K562 (cell line): Measurements from ENCODE around the gene MCEE. TPM values are rescaled to one million over a fixed set of nuclear protein-coding genes. Genes with fewer than 3 reads are reported as not detected.
A peak's percentile ranks its signal among the peaks of the same experiment; 100 is the strongest.

Experiments used
- CAMTA2 ChIP-seq: fragments of 250-450 bp; sonication (Bioruptor Pico); conservative IDR thresholded peaks from 2 replicates; pipeline ENCODE4 v1.5.1; 2022
- CBFB ChIP-seq: sonication (generic); formaldehyde crosslinking; IDR thresholded peaks from 2 replicates; pipeline ENCODE4 v1.4.0; 2020; ENCODE audit warnings: mild to moderate bottlenecking, missing genetic modification reagents
- CC2D1A ChIP-seq: fragments of 450-650 bp; IDR thresholded peaks from 2 replicates; pipeline ENCODE4 v1.6.1; 2017; ENCODE audit warnings: mild to moderate bottlenecking
- DIDO1 ChIP-seq: fragments of 450-650 bp; IDR thresholded peaks from 2 replicates; pipeline ENCODE4 v1.6.1; 2016; ENCODE audit warnings: low read depth, missing biosample characterization, missing genetic modification characterization
- DPF2 ChIP-seq: fragments of 450-650 bp; IDR thresholded peaks from 2 replicates; pipeline ENCODE4 v1.6.1; 2016
- FOXA3 ChIP-seq, 2 experiments: fragments of 450-650 bp in 1 of 2; sonication (generic) in 1 of 2; formaldehyde crosslinking; IDR thresholded peaks in 1 of 2; conservative IDR thresholded peaks in 1 of 2; 2 replicates each; pipeline versions ENCODE4 v1.4.0 to v1.8.0; 2020 to 2022; ENCODE audit warnings: mild to moderate bottlenecking in 2 of 2, missing genetic modification reagents in 1 of 2
- JUNB ChIP-seq: fragments of 450-650 bp; formaldehyde crosslinking; conservative IDR thresholded peaks from 2 replicates; pipeline ENCODE4 v1.4.0; 2020; ENCODE audit warnings: mild to moderate bottlenecking
- KAT8 ChIP-seq: fragments of 450-650 bp; IDR thresholded peaks from 2 replicates; pipeline ENCODE4 v1.6.1; 2016; ENCODE audit warnings: low read depth, mild to moderate bottlenecking
- MTA3 ChIP-seq: fragments of 450-650 bp; formaldehyde crosslinking; IDR thresholded peaks from 2 replicates; pipeline ENCODE4 v1.6.1; 2017; ENCODE audit warnings: mild to moderate bottlenecking, borderline replicate concordance
- NBN ChIP-seq: fragments of 450-650 bp; IDR thresholded peaks from 2 replicates; pipeline ENCODE4 v1.6.1; 2016; ENCODE audit warnings: low read depth, mild to moderate bottlenecking
- NCOA1 ChIP-seq: fragments of 450-650 bp; IDR thresholded peaks from 2 replicates; pipeline ENCODE4 v1.6.1; 2016; ENCODE audit warnings: low read depth
- PHF21A ChIP-seq: fragments of 450-650 bp; IDR thresholded peaks from 2 replicates; pipeline ENCODE4 v1.6.1; 2017; ENCODE audit warnings: low read depth, borderline replicate concordance
- POLR3A ChIP-seq: IDR thresholded peaks from 2 replicates; pipeline ENCODE4 v1.6.1; 2011; ENCODE audit warnings: borderline replicate concordance, mild to moderate bottlenecking, moderate library complexity; ENCODE audit not compliant: insufficient read length, insufficient read depth; ENCODE audit errors: extremely low read depth
- RUNX1 ChIP-seq: sonication (generic); IDR thresholded peaks from 2 replicates; pipeline ENCODE4 v1.6.1; 2016; ENCODE audit warnings: antibody characterized with exemption, low read depth
- SMAD4 ChIP-seq: fragments of 250-450 bp; sonication (Bioruptor Pico); conservative IDR thresholded peaks from 2 replicates; pipeline ENCODE4 v1.8.0; 2021; ENCODE audit warnings: inconsistent platforms, mild to moderate bottlenecking, moderate library complexity
- XRCC4 ChIP-seq: IDR thresholded peaks from one replicate; pipeline ENCODE4 v1.6.1; 2011; ENCODE audit not compliant: insufficient read depth, insufficient read length; ENCODE audit errors: extremely low read depth
- ZNF134 ChIP-seq: fragments of 250-450 bp; sonication (Bioruptor Pico); conservative IDR thresholded peaks from 2 replicates; pipeline ENCODE4 v1.4.0; 2020
- ZNF311 ChIP-seq: fragments of 250-450 bp; sonication (Bioruptor Pico); IDR thresholded peaks from 2 replicates; pipeline ENCODE4 v1.4.0; 2020; ENCODE audit warnings: mild to moderate bottlenecking, moderate library complexity
- ZNF316 ChIP-seq: fragments of 450-650 bp; IDR thresholded peaks from 2 replicates; pipeline ENCODE4 v1.6.1; 2016
- polyA plus RNA-seq, 8 experiments: library from polyadenylated mRNA; depleted of rRNA in 4 of 8; stranded (reverse) in 5 of 8; unstranded in 3 of 8; fragments of >200 nt; fragmentation: Nextera tagmentation in 2 of 8; fragmentation: Illumina TruSeq in 1 of 8; extraction: Ambion mirVana in 2 of 8; extraction: Trizol in 1 of 8; gene quantifications; 2 replicates each; pipeline versions ENCODE4 v1.2.1 to v1.2.3, GENCODE V29; 2011 to 2014; ENCODE audit warnings: inconsistent platforms in 1 of 8, missing spikeins in 1 of 8
- total RNA-seq, 7 experiments: library from RNA; depleted of rRNA in 6 of 7; stranded (reverse); fragments of >200 nt in 6 of 7; fragmentation: Illumina TruSeq in 2 of 7; extraction: Trizol in 2 of 7; gene quantifications; 2 replicates each; pipeline versions ENCODE4 v1.2.1 to v1.2.3, GENCODE V29; 2011 to 2021; ENCODE audit warnings: low replicate concordance in 1 of 7
- TF ChIP-seq, protein P1 (sequence below): sonication (generic); formaldehyde crosslinking; IDR thresholded peaks from 2 replicates; pipeline ENCODE4 v1.8.0; 2022; ENCODE audit warnings: mild to moderate bottlenecking, missing genetic modification reagents
- TF ChIP-seq, protein P2 (sequence below): IDR thresholded peaks from 2 replicates; pipeline ENCODE4 v1.6.1; 2016; ENCODE audit warnings: missing genetic modification characterization, missing compliant biosample characterization
- TF ChIP-seq, protein P3 (sequence below): fragments of 250-450 bp; sonication (Bioruptor Pico); IDR thresholded peaks from 2 replicates; pipeline ENCODE4 v1.8.0; 2021; ENCODE audit warnings: moderate library complexity, mild to moderate bottlenecking, inconsistent platforms
- TF ChIP-seq, protein P4 (sequence below): conservative IDR thresholded peaks from 2 replicates; pipeline ENCODE4 v1.6.1; 2011; ENCODE audit warnings: low read depth, mild to moderate bottlenecking, low read length; ENCODE audit not compliant: control insufficient read depth
- TF ChIP-seq, protein P5 (sequence below): sonication (generic); formaldehyde crosslinking; IDR thresholded peaks from 2 replicates; pipeline ENCODE4 v1.8.1; 2023; ENCODE audit warnings: mild to moderate bottlenecking, missing genetic modification reagents

Gene MCEE
- total and polyA plus RNA-seq, 9 of the 15 experiments (the other 6 are each of a cell fraction or from before 2014, with no cell fraction given): 15.6 to 49.1 (median 24.5) TPM

DNA sequence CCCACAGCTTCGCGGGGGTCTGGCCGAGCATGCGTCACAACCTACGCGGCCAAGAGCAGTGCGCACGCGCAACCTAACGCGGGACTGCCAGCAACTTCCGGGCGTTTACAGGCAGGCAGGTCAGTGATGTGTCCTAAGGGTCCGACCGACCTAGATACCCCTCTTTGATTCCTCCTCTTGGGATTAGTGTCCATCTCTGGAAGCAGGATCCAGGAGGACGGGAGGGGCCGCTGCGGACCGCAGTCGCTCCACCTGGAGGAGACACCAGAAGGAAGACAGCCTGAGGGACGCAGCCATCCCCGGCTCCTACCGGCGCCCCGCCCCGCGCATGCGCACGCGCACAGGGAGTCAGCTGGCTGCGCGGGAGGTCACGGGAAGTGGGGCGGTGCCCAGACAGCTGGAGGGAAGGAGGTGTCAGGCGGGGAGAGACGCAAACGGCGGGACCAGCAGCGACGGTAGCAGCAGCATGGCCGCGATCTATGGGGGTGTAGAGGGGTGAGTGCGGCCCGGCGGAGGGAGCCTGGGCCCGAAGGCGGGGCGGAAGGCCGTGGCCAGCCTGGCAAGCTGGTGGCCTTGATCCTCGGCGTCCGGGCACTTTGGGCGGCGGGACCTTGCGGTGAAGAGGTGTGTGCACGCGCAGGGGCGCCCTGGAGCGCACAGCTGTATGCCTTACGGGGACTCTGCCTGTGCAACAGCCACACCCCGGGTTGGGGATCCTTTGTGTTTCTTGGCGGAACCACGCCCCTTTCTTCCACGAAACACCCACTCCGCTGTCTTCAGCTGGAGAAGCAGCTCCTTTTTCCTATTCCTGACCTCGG is 61.6 kb downstream of the MCEE start, which contains the start of gene NAGK (continued):
- TF ChIP-seq, protein P1, sequence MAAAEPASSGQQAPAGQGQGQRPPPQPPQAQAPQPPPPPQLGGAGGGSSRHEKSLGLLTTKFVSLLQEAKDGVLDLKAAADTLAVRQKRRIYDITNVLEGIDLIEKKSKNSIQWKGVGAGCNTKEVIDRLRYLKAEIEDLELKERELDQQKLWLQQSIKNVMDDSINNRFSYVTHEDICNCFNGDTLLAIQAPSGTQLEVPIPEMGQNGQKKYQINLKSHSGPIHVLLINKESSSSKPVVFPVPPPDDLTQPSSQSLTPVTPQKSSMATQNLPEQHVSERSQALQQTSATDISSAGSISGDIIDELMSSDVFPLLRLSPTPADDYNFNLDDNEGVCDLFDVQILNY (CRISPR knock-in tag): 0 out of 2 replicates have a peak, but pooled peaks have one; percentile 74
- no peak for TF ChIP-seq ZNF316
- no peak for TF ChIP-seq PHF21A
- peak; percentile 80 for TF ChIP-seq SMAD4
- TF ChIP-seq, protein P2, sequence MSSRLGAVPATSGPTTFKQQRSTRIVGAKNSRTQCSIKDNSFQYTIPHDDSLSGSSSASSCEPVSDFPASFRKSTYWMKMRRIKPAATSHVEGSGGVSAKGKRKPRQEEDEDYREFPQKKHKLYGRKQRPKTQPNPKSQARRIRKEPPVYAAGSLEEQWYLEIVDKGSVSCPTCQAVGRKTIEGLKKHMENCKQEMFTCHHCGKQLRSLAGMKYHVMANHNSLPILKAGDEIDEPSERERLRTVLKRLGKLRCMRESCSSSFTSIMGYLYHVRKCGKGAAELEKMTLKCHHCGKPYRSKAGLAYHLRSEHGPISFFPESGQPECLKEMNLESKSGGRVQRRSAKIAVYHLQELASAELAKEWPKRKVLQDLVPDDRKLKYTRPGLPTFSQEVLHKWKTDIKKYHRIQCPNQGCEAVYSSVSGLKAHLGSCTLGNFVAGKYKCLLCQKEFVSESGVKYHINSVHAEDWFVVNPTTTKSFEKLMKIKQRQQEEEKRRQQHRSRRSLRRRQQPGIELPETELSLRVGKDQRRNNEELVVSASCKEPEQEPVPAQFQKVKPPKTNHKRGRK (tag): no peak
- TF ChIP-seq, protein P3, sequence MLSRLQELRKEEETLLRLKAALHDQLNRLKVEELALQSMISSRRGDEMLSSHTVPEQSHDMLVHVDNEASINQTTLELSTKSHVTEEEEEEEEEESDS: no peak
- no peak for TF ChIP-seq RUNX1
- peak; percentile 87; the same call in 1 of the 2 replicates for TF ChIP-seq MTA3
- no peak for TF ChIP-seq DIDO1 (tag)
- TF ChIP-seq ZNF134 (CRISPR knock-in tag): no peak
- no peak; the same call in 1 of the 2 replicates for TF ChIP-seq NCOA1
- TF ChIP-seq POLR3A: no peak
- TF ChIP-seq KAT8: no peak
- TF ChIP-seq XRCC4: no peak
- TF ChIP-seq FOXA3 (CRISPR knock-in tag; conservative IDR thresholded peaks at IDR 0.05 in 1 of 2, IDR thresholded peaks at IDR 0.05 in 1 of 2): no peak
- no peak for TF ChIP-seq CC2D1A
- TF ChIP-seq DPF2: peak; percentile 25; the same call in 1 of the 2 replicates
- no peak for TF ChIP-seq CBFB (CRISPR knock-in tag)
- TF ChIP-seq CAMTA2 (CRISPR knock-in tag): 0 out of 2 replicates have a peak, but pooled peaks have one; percentile 80
- TF ChIP-seq, protein P4, sequence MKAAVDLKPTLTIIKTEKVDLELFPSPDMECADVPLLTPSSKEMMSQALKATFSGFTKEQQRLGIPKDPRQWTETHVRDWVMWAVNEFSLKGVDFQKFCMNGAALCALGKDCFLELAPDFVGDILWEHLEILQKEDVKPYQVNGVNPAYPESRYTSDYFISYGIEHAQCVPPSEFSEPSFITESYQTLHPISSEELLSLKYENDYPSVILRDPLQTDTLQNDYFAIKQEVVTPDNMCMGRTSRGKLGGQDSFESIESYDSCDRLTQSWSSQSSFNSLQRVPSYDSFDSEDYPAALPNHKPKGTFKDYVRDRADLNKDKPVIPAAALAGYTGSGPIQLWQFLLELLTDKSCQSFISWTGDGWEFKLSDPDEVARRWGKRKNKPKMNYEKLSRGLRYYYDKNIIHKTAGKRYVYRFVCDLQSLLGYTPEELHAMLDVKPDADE: peak; percentile 91
- peak; percentile 82 for TF ChIP-seq NBN
- no peak for TF ChIP-seq ZNF311 (CRISPR knock-in tag)
- 0 out of 2 replicates have a peak, but pooled peaks have one; percentile 1 for TF ChIP-seq JUNB (CRISPR knock-in tag)
- TF ChIP-seq, protein P5, sequence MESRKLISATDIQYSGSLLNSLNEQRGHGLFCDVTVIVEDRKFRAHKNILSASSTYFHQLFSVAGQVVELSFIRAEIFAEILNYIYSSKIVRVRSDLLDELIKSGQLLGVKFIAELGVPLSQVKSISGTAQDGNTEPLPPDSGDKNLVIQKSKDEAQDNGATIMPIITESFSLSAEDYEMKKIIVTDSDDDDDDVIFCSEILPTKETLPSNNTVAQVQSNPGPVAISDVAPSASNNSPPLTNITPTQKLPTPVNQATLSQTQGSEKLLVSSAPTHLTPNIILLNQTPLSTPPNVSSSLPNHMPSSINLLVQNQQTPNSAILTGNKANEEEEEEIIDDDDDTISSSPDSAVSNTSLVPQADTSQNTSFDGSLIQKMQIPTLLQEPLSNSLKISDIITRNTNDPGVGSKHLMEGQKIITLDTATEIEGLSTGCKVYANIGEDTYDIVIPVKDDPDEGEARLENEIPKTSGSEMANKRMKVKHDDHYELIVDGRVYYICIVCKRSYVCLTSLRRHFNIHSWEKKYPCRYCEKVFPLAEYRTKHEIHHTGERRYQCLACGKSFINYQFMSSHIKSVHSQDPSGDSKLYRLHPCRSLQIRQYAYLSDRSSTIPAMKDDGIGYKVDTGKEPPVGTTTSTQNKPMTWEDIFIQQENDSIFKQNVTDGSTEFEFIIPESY: peak; percentile 36; the same call in 1 of the 2 replicates
